ENCODE data around the gene EDAR.
A peak's percentile ranks its signal among the peaks of the same experiment; 100 is the strongest.

The EDAR gene

GRCh38 chr2:108905906-108906305 is 83.1 kb downstream of the EDAR start:
- peak; percentile 26 for DNase-seq

GRCh38 chr2:108905176-108905575 is 83.8 kb downstream of the EDAR start:
- no peak for DNase-seq

- DNase-seq, result no peak
Observed at GRCh38 chr2:108904680-108905079, 84.3 kb downstream of the EDAR start.

- no peak for DNase-seq
Observed at GRCh38 chr2:108898315-108899082, 90.5 kb downstream of the EDAR start.

GRCh38 chr2:108896741-108897140 is 92.3 kb downstream of the EDAR start:
- no peak for DNase-seq

GRCh38 chr2:108895188-108895587 is 93.8 kb downstream of the EDAR start:
- DNase-seq, result no peak

- DNase-seq, result no peak
Observed at GRCh38 chr2:108894766-108895165, 94.3 kb downstream of the EDAR start.

GRCh38 chr2:108893277-108893676 is 95.7 kb downstream of the EDAR start:
- no peak for DNase-seq

GRCh38 chr2:108889907-108890306 is 99.1 kb downstream of the EDAR start:
- DNase-seq, result no peak

GRCh38 chr2:108884619-108885018 is 104.4 kb downstream of the EDAR start:
- no peak for DNase-seq

GRCh38 chr2:108878276-108878675 is 110.7 kb downstream of the EDAR start:
- DNase-seq, result no peak

GRCh38 chr2:108877506-108877905 is 111.5 kb downstream of the EDAR start:
- no peak for DNase-seq

GRCh38 chr2:108870069-108870644 is 118.9 kb downstream of the EDAR start:
- DNase-seq, result no peak

- DNase-seq, result no peak
Observed at GRCh38 chr2:108869542-108869941, 119.5 kb downstream of the EDAR start.

GRCh38 chr2:108868911-108869310 is 120.1 kb downstream of the EDAR start:
- no peak for DNase-seq

GRCh38 chr2:108866041-108866440 is 123.0 kb downstream of the EDAR start:
- DNase-seq, result no peak

- no peak for DNase-seq
Observed at GRCh38 chr2:108858894-108859293, 130.1 kb downstream of the EDAR start.

GRCh38 chr2:108855194-108855593 is 133.8 kb downstream of the EDAR start:
- no peak for DNase-seq

GRCh38 chr2:108854484-108854883 is 134.5 kb downstream of the EDAR start:
- DNase-seq, result no peak

GRCh38 chr2:108853421-108853820 is 135.6 kb downstream of the EDAR start:
- DNase-seq, result no peak

- no peak for DNase-seq
Observed at GRCh38 chr2:108852375-108852774, 136.6 kb downstream of the EDAR start.

- DNase-seq, result no peak
Observed at GRCh38 chr2:108847000-108847399, 142.0 kb downstream of the EDAR start.

- DNase-seq, result no peak
Observed at GRCh38 chr2:108845923-108846322, 143.1 kb downstream of the EDAR start.
